HK-2 (cell line): Measurements from ENCODE around the gene CNKSR3.

Source experiments
- DNase-seq: peaks from one replicate; pipeline ENCODE4 v3.0.0-alpha.2; 2018; ENCODE audit not compliant: unreplicated experiment

The CNKSR3 gene

GRCh38 chr6:154383273-154383672 is 127.2 kb downstream of the CNKSR3 start:
- DNase-seq = no peak

DNA sequence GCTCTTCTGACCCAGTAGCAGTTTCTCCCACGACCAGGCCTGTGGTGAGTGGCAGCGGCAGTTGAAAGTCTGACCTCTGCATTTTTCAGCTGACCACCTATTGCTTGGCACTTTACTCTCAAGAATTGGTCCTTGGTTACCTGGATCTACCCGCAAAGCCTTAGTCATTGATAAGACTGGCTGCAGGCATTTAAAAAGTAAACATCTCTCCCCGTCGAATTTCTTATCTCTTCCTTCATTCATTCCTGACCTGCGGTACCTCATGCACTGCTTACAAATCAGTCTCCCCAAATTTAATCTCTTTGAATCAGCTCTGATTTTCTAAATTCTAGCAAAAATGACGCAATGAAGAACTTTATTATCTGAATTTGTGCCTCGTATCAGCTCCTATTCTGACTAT is 127.7 kb downstream of the CNKSR3 start:
- DNase-seq = no peak

DNA sequence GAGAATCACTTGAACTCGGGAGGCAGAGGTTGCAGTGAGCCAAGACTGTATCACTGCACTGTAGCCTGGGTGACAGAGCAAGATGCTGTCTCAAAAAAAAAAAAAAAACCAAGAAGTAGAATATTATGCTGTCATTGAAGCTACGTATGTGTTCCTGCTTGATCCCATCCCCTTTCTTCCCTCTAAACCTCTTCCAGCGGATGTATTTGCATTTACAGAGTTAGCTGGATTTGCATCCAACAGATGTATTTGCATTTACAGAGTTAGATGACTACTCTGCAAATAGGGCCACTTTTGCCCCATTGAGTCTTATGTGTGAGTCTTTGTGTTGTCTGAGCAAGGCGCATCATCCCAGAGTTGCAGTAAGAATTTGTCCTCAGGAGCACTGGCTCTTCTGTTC is 128.9 kb downstream of the CNKSR3 start:
- no peak for DNase-seq

GRCh38 chr6:154380741-154381140 is 129.7 kb downstream of the CNKSR3 start:
- DNase-seq = no peak

DNA sequence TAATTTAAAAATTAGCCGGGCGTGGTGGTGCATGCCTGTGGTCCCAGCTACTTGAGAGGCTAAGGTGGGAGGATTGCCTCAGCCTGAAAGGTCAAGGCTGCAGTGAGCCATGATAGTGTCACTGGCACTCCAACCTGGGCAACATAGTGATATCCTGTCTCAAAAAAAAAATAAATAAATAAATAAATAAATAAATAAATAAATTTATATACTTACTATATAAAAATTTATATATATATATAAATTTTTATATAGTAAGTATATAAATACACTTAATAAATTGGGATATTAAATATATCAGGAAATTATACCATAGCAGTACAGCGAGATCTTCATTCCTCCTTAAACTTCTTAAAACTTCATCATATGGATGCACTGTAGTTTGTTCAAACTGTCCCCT is 130.9 kb downstream of the CNKSR3 start:
- no peak for DNase-seq

DNA sequence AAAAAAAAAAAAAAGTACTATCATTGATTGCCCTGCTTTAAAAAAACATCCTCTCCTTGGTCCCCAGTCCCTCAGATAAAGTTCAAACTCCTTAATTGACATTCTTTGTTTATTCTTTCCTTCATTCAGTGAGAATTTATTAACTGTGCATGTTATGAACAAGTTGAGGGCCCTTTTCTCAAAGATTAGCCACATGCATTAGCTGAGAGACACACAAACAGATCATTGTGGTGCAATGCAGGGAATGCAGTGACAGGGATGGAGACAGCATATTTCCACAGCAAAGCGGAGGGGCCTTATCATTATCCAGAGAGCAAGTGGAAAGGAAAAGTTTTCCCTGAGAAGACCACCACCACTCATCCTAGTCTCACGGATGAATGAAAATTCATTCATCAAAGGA is 132.0 kb downstream of the CNKSR3 start:
- DNase-seq = no peak

DNA sequence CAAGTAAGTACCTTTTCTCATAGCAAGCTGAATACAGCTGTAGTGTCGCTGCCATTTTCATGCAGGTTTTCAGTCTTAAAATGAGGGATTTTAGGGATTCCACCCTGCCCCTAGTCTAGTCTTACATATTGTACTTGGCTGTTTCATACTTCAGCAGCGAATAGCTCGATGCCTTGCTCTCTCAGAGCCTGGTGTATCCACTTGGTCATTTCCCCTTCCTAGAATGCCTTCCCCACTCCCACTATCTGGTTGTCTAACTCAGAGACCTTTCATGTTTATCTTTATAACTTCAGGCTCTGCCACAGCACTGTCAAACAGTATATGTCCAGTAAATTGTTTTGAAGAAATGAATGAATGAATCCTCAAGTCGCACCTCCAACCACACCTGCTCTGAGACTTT is 132.8 kb downstream of the CNKSR3 start:
- DNase-seq = no peak

DNA sequence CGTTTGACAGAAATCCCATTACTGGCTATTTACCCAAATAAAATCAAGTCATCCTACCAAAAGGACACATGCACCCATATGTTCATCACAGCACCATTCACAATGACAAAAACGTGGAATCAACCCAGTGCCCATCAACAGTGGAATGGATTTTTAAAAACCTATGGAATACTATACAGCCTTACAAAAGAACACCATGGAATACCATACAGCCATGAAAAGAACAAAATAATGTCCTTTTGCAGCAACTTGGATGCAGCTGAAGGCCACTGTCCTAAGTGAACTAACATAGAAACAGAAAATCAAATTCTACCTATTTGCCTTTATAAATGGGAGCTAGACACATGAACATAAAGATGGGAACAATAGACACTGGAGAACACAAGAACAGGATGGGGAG is 136.5 kb downstream of the CNKSR3 start:
- DNase-seq = no peak

DNA sequence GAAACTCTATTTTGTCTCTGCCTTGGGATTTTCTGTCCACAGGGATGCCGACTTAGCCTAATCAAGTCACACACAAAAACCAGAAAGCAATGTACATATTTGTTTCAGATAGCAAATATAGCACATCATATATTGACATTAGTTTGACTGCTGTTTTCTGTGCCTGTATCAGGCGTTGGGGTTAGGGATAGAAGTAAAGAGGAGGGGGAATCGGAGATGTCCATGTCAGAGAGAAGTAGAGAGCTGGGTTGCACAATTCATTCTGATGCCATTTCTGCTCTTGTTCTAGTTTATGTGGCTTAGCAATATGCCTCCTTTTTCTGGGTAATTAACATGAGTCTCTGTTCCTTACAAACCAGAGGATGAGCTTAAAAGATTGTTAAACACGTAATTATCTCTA is 139.2 kb downstream of the CNKSR3 start:
- no peak for DNase-seq

DNA sequence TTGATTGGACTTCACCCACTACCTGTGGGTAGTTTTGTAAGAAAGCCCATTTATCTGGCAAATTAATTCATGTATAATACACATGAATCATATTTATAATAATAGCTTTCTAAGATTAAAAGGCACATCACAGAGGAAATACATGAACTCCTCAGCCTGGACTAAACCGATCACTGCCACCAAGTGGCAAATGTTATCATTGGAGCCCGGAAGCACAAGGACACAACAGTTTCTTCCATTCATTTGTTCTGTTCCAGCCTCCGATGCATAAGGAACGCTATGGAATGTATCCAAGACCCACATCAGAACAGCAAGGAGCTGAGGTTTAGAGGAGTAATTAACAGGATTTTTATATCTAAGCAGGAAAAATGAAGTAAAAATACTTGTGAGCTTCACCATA is 139.9 kb downstream of the CNKSR3 start:
- peak; percentile 17 for DNase-seq

GRCh38 chr6:154367839-154368695 is 142.4 kb downstream of the CNKSR3 start:
- peak; percentile 48 for DNase-seq

DNA sequence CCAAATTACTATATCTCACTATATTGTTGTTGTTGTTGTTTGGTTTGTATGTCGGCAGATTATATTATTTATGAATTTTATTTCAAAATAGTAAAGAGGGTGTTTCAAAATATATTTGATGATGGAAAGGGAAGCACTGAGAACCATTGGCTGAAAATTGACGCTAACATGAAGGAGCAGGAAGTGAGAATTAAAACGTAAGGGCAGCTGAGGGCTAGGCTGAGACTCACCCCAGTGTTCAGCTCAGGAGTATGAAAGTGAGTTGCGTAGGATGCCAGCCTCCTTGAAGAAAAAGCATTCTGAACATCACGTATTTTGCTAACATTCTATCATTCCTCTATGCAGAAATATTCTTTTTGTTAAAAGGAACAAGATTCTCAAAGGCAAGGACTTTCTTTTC is 143.1 kb downstream of the CNKSR3 start:
- DNase-seq = no peak

- DNase-seq = no peak
Observed at GRCh38 chr6:154363821-154364220, 146.7 kb downstream of the CNKSR3 start.

- no peak for DNase-seq
Observed at GRCh38 chr6:154361476-154361875, 149.0 kb downstream of the CNKSR3 start.

DNA sequence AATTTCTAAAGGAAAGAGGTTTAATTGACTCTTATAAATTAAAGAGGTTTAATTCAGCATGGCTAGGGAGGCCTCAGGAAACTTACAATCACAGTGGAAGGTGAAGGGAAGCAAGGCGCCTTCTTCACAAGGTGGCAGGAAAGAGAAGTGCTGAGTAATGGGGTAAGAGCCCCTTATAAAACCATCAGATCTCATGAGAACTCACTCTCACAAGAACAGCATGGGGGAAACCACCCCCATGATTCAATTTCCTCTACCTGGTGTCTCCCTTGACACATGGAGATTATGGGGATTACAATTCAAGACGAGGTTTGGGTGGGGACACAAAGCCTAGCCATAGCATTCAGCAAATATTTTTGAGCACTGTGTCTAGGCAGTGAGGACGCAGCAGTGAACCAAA is 150.0 kb downstream of the CNKSR3 start:
- no peak for DNase-seq

DNA sequence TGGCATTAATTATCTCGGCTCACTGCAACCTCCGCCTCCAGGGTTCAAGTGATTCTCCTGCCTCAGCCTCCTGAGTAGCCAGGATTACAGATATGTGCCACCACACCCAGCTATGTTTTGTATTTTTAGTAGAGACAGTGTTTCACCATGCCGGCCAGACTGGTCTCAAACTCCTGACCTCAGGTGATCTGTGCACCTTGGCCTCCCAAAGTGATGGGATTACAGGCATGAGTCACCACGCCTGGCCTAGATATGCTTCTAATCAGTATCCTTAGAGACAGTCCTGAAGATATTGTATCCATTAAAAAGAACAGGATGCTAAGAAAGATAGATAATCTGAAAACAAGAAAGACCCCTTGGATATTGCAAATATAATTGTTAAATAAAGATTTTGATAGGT is 150.8 kb downstream of the CNKSR3 start:
- DNase-seq = no peak

DNA sequence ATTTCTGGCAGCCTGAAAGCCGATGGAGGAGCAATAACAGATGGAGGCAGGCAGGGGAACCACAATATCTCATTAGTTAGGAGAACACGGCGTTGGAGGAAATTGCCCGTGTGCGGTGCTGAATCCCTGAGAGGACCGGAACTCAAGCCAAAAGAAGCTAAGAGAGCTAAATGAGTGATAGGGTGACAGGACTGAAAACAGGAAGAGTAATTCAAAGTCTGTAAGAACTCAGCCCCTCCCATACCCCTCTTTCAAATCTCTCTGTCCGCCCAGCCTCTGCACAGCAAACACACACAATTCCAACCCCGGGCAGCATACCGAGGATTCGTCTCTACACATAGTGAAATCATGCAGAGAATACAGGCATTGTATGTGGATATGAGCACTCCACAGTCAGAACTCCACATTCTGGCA is 151.3 kb downstream of the CNKSR3 start:
- DNase-seq = no peak

DNA sequence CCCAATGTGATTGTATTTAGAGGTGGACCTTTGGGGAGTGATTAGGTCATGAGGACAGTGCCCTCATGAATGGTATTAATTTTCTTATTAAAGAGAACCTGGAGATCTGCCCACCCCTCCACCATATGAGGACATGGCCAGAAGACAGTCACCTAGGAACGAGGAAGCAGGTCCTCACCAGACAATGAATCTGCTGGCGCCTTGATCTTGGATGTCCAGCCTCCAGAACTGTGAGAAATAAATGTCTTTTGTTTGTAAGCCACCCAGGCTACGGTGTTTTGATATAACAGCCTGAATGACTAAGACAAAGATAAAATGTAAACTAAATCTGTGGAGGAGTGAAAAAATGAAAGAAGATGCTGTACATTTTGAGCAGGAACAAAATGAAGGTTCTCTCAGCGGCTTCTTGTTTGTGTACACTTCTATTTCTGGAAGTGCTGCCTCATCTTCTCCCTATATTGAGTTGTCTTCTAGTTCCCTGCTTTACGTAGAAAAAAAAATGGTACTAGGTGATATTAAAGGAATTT is 152.4 kb downstream of the CNKSR3 start:
- DNase-seq = no peak

DNA sequence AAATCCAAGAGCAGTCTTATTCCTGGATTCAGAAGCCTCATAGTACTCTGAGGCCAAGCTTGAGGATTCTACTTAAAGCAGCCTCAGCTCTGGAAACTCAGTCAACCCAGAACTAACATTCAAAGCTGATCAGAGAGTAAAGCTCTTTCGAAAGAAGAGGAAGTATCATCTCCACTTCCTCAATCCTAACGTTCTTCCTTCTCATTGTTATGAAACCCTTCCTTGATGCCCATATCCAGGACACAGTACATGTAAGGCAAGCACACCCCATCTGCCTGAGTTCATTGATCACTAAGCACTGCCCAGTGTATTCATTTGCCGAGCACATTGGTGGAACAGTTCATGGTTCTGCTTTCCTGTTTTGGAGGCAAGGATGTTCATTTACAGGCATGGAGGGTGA is 153.8 kb downstream of the CNKSR3 start, which contains the start of gene IPCEF1:
Gene IPCEF1 (minus strand): TSS at position 114 of the 400 bp plus-strand sequence. CDS start 90,856 bp downstream, outside the sequence.
- no peak for DNase-seq

GRCh38 chr6:154356113-154356512 is 154.4 kb downstream of the CNKSR3 start:
- DNase-seq = no peak

DNA sequence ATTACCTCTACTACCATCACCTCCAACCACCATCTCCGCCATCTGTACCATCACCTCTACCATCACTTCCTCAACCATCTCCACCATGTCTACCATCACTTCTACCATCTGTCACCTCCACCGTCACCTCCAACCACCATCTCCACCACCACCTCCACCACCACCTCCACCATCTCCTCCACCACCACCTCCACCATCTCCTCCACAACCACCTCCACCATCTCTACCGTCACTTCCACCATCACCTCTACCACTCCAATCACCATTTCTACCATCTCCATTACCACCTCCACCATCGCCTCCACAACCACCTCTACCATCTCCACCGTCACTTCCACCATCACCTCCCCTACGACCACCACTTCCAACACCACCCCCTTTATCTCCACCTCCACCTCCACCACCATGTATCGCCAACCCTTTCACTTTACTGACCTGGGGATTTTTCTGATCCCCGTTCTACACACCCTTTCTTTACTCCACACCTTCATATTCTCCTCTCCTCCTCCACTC is 156.2 kb downstream of the CNKSR3 start:
- no peak for DNase-seq

DNA sequence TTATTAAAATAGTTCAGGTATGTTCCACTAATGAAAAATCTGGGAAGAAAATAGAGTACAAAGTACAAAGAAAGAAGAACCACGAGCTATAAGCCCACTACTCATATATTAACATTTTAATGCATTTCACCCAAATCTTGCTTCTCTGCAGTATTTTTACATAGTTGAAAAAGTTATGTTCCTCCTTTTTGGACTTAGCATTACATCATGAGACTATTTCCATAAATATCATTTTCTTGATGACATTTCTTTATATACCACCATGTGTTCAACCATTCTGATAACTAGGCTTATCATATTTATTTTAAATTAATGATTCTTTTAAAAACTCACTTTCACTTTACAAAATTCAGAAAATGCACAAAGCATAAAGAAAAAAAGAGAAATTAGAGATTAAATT is 156.9 kb downstream of the CNKSR3 start:
- DNase-seq = no peak

- DNase-seq = no peak
Observed at GRCh38 chr6:154352898-154353585, 157.4 kb downstream of the CNKSR3 start.
